Suprapubic skin (tissue), 4 donors: ENCODE data around the gene NEAT1.

Experiments
- CTCF ChIP-seq, 2 donors: fragments of 200-600 bp in 1 of 2; fragments of 450-650 bp in 1 of 2; sonication (generic) in 1 of 2; IDR thresholded peaks; one replicate each; pipeline ENCODE4 v1.5.1; 2016 to 2019; ENCODE audit warnings: antibody characterized with exemption in 2 of 2, mild to moderate bottlenecking in 1 of 2, moderate library complexity in 1 of 2
- EP300 ChIP-seq: sonication (generic); formaldehyde crosslinking; IDR thresholded peaks from one replicate; pipeline ENCODE4 v1.6.1; 2017; ENCODE audit warnings: antibody characterized with exemption
- POLR2A ChIP-seq, 2 donors: fragments of 450-650 bp; IDR thresholded peaks; one replicate each; pipeline ENCODE4 v1.6.1; 2017; ENCODE audit warnings: antibody characterized with exemption in 2 of 2, mild to moderate bottlenecking in 2 of 2, moderate library complexity in 2 of 2
- POLR2AphosphoS5 ChIP-seq, 3 donors: sonication (generic); formaldehyde crosslinking; IDR thresholded peaks; one replicate each; pipeline ENCODE4 v1.6.1; 2017; ENCODE audit warnings: antibody characterized with exemption in 3 of 3

GRCh38 chr11:65402790-65403189, 19.8 kb upstream of the NEAT1 start:
- TF ChIP-seq CTCF (IDR thresholded peaks at IDR 0.05), result no peak
- TF ChIP-seq POLR2A (IDR thresholded peaks at IDR 0.05), result no peak
- TF ChIP-seq EP300, result no peak
- TF ChIP-seq POLR2AphosphoS5 (IDR thresholded peaks at IDR 0.05), result no peak
